ENCODE data around the gene LEMD2.

The LEMD2 gene

GRCh38 chr6:33754222-33754621 is 34.7 kb downstream of the LEMD2 start:
- TF ChIP-seq CTCF (IDR thresholded peaks at IDR 0.05; ENCODE audit: low read depth, low read length) = no peak

DNA sequence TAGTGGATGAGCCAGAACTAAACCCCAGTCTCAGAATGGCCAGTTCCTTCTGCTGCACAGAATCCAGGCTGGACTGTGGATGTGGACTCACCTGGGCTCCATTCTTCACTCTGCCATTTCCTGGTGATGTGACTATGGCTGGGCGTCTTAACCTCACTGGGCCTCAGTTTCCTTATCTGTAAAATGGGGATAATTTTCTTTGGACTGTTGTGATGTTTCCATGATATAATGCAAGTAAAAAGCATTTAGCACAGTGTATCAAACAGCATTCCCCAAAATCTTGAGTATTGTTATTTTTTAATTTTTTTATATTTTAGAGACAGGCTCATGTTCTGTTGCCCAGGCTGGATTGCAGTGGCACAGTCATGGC is 36.3 kb downstream of the LEMD2 start:
- no peak overlapping the region for H3K4me3 ChIP-seq (ENCODE audit: low read depth, low read length)
- no peak for TF ChIP-seq CTCF (IDR thresholded peaks at IDR 0.05; ENCODE audit: low read depth, low read length)

More at GRCh38 chr6:33754222-33754621, 34.7 kb downstream of the LEMD2 start:
- no peak overlapping the region for H3K4me3 ChIP-seq (ENCODE audit: low read depth, low read length)

- H3K4me3 ChIP-seq (ENCODE audit: low read depth, low read length) = no peak overlapping the region
- no peak for TF ChIP-seq CTCF (IDR thresholded peaks at IDR 0.05; ENCODE audit: low read depth, low read length)
Measured at GRCh38 chr6:33751771-33752645, 36.9 kb downstream of the LEMD2 start.

GRCh38 chr6:33750244-33750991 is 38.5 kb downstream of the LEMD2 start:
- H3K4me3 ChIP-seq (ENCODE audit: low read depth, low read length) = no peak overlapping the region
- no peak for TF ChIP-seq CTCF (IDR thresholded peaks at IDR 0.05; ENCODE audit: low read depth, low read length)

DNA sequence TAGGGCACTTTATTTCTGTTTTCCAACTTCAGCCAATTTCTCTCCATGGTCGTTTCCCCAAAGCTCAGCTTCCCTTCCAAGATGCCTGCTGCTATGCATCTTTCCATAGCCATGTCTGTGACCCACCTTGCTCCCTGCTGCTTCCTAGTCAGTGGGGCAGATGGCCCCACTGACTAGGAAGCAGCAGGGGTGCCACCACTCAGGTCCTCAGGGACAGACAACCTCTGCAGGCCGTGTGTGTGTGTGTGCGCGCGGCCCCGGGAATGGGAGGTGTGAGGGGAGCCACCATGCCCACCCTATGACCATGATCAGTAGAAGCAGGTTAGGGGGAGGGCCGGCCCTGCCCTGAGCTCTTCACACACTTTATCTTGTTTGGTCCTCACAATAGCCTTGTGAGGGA is 39.5 kb downstream of the LEMD2 start:
- no peak overlapping the region for H3K4me3 ChIP-seq (ENCODE audit: low read depth, low read length)
- no peak for TF ChIP-seq CTCF (IDR thresholded peaks at IDR 0.05; ENCODE audit: low read depth, low read length)

- no peak overlapping the region for H3K4me3 ChIP-seq (ENCODE audit: low read depth, low read length)
- no peak for TF ChIP-seq CTCF (IDR thresholded peaks at IDR 0.05; ENCODE audit: low read depth, low read length)
Measured at GRCh38 chr6:33748841-33749240, 40.1 kb downstream of the LEMD2 start.

GRCh38 chr6:33747823-33748222 is 41.1 kb downstream of the LEMD2 start:
- TF ChIP-seq CTCF (IDR thresholded peaks at IDR 0.05; ENCODE audit: low read depth, low read length) = no peak
- no peak overlapping the region for H3K4me3 ChIP-seq (ENCODE audit: low read depth, low read length)

Data from WI38 (cell line).